Panc1 (cell line): ENCODE measurements around the gene ANKMY1. TPM values are rescaled to one million over a fixed set of nuclear protein-coding genes. Genes with fewer than 3 reads are reported as not detected.

Source experiments
- ATAC-seq: fragments of 200-7000 bp; cut with Tn5 transposase; 2 replicates; pipeline ENCODE4 v1.9.1; 2020; ENCODE audit warnings: mild to moderate bottlenecking, moderate library complexity
- BruUV-seq: library from RNA; stranded (reverse); fragments of 400-500 nt; replicated peaks from 2 replicates; lab custom pipeline; 2021; lab: Mats Ljungman, UMichigan
- CTCF ChIA-PET: fragments of 300-600 bp; sonication (Branson Sonifier 250); formaldehyde crosslinking; loops from one replicate; lab custom pipeline; 2022; ENCODE audit warnings: antibody characterized with exemption; lab: Charles Lee
- POLR2A ChIA-PET: fragments of 300-600 bp; sonication (Branson Sonifier 250); formaldehyde crosslinking; loops from one replicate; lab custom pipeline; 2022; ENCODE audit warnings: antibody characterized with exemption; lab: Charles Lee
- DNase-seq: peaks from one replicate; pipeline ENCODE4 v3.0.0-alpha.2; 2010; ENCODE audit warnings: low read depth, low spot score
- H3K27ac ChIP-seq: 2 replicates; pipeline ENCODE4 v1.5.1; 2011; ENCODE audit warnings: mild to moderate bottlenecking, low read length, inconsistent platforms
- H3K27me3 ChIP-seq: fragments of 200-500 bp; sonication (Bioruptor generic); 2 replicates; pipeline ENCODE4 v1.6.0; 2014; ENCODE audit warnings: low read length, inconsistent platforms; ENCODE audit not compliant: control insufficient read depth, insufficient read depth
- H3K36me3 ChIP-seq: fragments of 200-500 bp; sonication (Bioruptor generic); 2 replicates; pipeline ENCODE4 v1.5.1; 2014; ENCODE audit warnings: inconsistent platforms, mild to moderate bottlenecking, low read length, moderate library complexity; ENCODE audit not compliant: control insufficient read depth, insufficient read depth
- H3K4me1 ChIP-seq: 2 replicates; pipeline ENCODE4 v1.5.1; 2011; ENCODE audit warnings: inconsistent platforms, mild to moderate bottlenecking, low read length, moderate library complexity; ENCODE audit not compliant: control insufficient read depth, insufficient read depth
- H3K4me3 ChIP-seq, 2 experiments: 2 replicates each; pipeline ENCODE4 v1.5.1; 2011 to 2012; ENCODE audit warnings: low read depth in 2 of 2, low read length in 2 of 2, mild to moderate bottlenecking in 2 of 2, inconsistent platforms in 1 of 2, moderate library complexity in 1 of 2
- H3K9me3 ChIP-seq: fragments of 200-500 bp; sonication (Bioruptor generic); 2 replicates; pipeline ENCODE4 v1.5.1; 2014; ENCODE audit warnings: low read depth, mild to moderate bottlenecking, inconsistent platforms, low read length, moderate library complexity; ENCODE audit not compliant: control insufficient read depth, insufficient read depth
- CTCF ChIP-seq: fragments of 450-650 bp; IDR thresholded peaks from 2 replicates; pipeline ENCODE4 v1.5.1; 2017; ENCODE audit warnings: mild to moderate bottlenecking
- POLR2AphosphoS5 ChIP-seq: IDR thresholded peaks from 2 replicates; pipeline ENCODE4 v1.6.1; 2012; ENCODE audit warnings: mild to moderate bottlenecking, low read depth, low read length, moderate library complexity
- SIN3A ChIP-seq: IDR thresholded peaks from 2 replicates; pipeline ENCODE4 v1.6.1; 2012; ENCODE audit warnings: low read depth, mild to moderate bottlenecking, low read length, moderate library complexity, borderline replicate concordance; ENCODE audit not compliant: insufficient read depth
- TCF7L2 ChIP-seq: IDR thresholded peaks from 2 replicates; pipeline ENCODE4 v1.6.1; 2011; ENCODE audit warnings: mild to moderate bottlenecking, low read depth, low read length, inconsistent platforms
- in situ Hi-C: cut with HindIII; loops from 2 replicates; pipeline ENCODE4 v1.10.0; 2016; ENCODE audit warnings: low sequenced_read_pairs, low pct_unique_long_range_greater_than_20kb
- intact Hi-C: fragments of 100-400 bp; cut with micrococcal nuclease; formaldehyde crosslinking; loops from one replicate; pipeline ENCODE4 v1.10.0; 2022; ENCODE audit not compliant: unreplicated experiment
- total RNA-seq: library from RNA; stranded (reverse); gene quantifications from one replicate; pipeline ENCODE4 v1.2.1, GENCODE V29; 2021; ENCODE audit not compliant: unreplicated experiment
- TF ChIP-seq, protein P1 (sequence below), 2 experiments: IDR thresholded peaks; 2 replicates each; pipeline ENCODE4 v1.6.1; 2011 to 2012; ENCODE audit warnings: low read depth in 2 of 2, control low read depth in 1 of 2, low read length in 1 of 2, mild to moderate bottlenecking in 1 of 2, moderate library complexity in 1 of 2; ENCODE audit not compliant: insufficient read depth in 1 of 2

Gene ANKMY1
- total RNA-seq, 1 experiment from 2014 or later, result 19.5 TPM

- BruUV-seq, result no TSS peak
- Histone ChIP-seq H3K4me3 (no peak overlapping the region), H3K36me3 (no peaks in the 10 kb centered on the region; the same call in 1 of the 2 replicates), H3K4me1 (peaks cover 10% of the 10 kb centered on the region), H3K27me3 (no peaks in the 10 kb centered on the region), H3K9me3 (no peaks in the 10 kb centered on the region), H3K27ac (no peak overlapping the region)
- ChIA-PET POLR2A (no interaction called here), CTCF (no interaction called here)
- TF ChIP-seq CTCF, result no peak
- TF ChIP-seq, protein P1, sequence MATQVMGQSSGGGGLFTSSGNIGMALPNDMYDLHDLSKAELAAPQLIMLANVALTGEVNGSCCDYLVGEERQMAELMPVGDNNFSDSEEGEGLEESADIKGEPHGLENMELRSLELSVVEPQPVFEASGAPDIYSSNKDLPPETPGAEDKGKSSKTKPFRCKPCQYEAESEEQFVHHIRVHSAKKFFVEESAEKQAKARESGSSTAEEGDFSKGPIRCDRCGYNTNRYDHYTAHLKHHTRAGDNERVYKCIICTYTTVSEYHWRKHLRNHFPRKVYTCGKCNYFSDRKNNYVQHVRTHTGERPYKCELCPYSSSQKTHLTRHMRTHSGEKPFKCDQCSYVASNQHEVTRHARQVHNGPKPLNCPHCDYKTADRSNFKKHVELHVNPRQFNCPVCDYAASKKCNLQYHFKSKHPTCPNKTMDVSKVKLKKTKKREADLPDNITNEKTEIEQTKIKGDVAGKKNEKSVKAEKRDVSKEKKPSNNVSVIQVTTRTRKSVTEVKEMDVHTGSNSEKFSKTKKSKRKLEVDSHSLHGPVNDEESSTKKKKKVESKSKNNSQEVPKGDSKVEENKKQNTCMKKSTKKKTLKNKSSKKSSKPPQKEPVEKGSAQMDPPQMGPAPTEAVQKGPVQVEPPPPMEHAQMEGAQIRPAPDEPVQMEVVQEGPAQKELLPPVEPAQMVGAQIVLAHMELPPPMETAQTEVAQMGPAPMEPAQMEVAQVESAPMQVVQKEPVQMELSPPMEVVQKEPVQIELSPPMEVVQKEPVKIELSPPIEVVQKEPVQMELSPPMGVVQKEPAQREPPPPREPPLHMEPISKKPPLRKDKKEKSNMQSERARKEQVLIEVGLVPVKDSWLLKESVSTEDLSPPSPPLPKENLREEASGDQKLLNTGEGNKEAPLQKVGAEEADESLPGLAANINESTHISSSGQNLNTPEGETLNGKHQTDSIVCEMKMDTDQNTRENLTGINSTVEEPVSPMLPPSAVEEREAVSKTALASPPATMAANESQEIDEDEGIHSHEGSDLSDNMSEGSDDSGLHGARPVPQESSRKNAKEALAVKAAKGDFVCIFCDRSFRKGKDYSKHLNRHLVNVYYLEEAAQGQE (IDR thresholded peaks at IDR 0.05; ENCODE audit: insufficient read depth in 1 of 2, low read depth in 2 of 2, low read length in 1 of 2), result no peak
- no peak for TF ChIP-seq POLR2AphosphoS5
- no peak for TF ChIP-seq TCF7L2
- TF ChIP-seq SIN3A, result no peak
- no peak for DNase-seq
- in situ Hi-C loops, result no loop called here
- intact Hi-C loops, result no loop called here
- no peak for ATAC-seq
Observed at GRCh38 chr2:240430595-240430994, 127.2 kb downstream of the ANKMY1 start.

- no peak overlapping the region for H3K27ac ChIP-seq
- BruUV-seq, result no TSS peak
Observed at GRCh38 chr2:240429872-240430491, 127.8 kb downstream of the ANKMY1 start.

More at GRCh38 chr2:240429872-240430491, 127.8 kb downstream of the ANKMY1 start:
- no peak for ATAC-seq
- POLR2A ChIA-PET, result no interaction called here
- TF ChIP-seq, protein P1 (IDR thresholded peaks at IDR 0.05; ENCODE audit: insufficient read depth in 1 of 2, low read depth in 2 of 2, low read length in 1 of 2), result no peak
- TF ChIP-seq POLR2AphosphoS5, result no peak
- TF ChIP-seq CTCF, result no peak
- peaks cover 10% of the 10 kb centered on the region for H3K4me1 ChIP-seq
- no peak for DNase-seq
- H3K9me3 ChIP-seq, result no peaks in the 10 kb centered on the region
- H3K27me3 ChIP-seq, result no peaks in the 10 kb centered on the region
- no peaks in the 10 kb centered on the region; the same call in 1 of the 2 replicates for H3K36me3 ChIP-seq
- intact Hi-C loops, result no loop called here
- in situ Hi-C loops, result no loop called here
- CTCF ChIA-PET, result no interaction called here
- no peak overlapping the region for H3K4me3 ChIP-seq
